Cerebellar cortex (tissue), 1 donor: ENCODE measurements around the gene DSCAML1.

Experiments
- DNase-seq: peaks from one replicate; pipeline ENCODE4 v3.0.0-alpha.2; 2015; ENCODE audit warnings: low spot score

DSCAML1 gene

GRCh38 chr11:117613521-117613920, 183.5 kb downstream of the DSCAML1 start:
- DNase-seq = no peak

- no peak for DNase-seq
Observed at GRCh38 chr11:117612177-117612576, 184.8 kb downstream of the DSCAML1 start.

GRCh38 chr11:117610901-117611300, 186.1 kb downstream of the DSCAML1 start:
- DNase-seq = no peak

GRCh38 chr11:117610045-117610444, 187.0 kb downstream of the DSCAML1 start:
- DNase-seq = no peak

- DNase-seq = no peak
Observed at GRCh38 chr11:117607449-117607848, 189.6 kb downstream of the DSCAML1 start.

- DNase-seq = no peak
Observed at GRCh38 chr11:117606790-117607189, 190.2 kb downstream of the DSCAML1 start.

GRCh38 chr11:117606211-117606610, 190.8 kb downstream of the DSCAML1 start:
- no peak for DNase-seq

GRCh38 chr11:117605331-117605730, 191.7 kb downstream of the DSCAML1 start:
- peak; percentile 91 for DNase-seq

GRCh38 chr11:117604336-117604995, 192.6 kb downstream of the DSCAML1 start:
- DNase-seq = peak; percentile 92

- no peak for DNase-seq
Observed at GRCh38 chr11:117603932-117604331, 193.1 kb downstream of the DSCAML1 start.

- DNase-seq = no peak
Observed at GRCh38 chr11:117601006-117601708, 195.9 kb downstream of the DSCAML1 start.

GRCh38 chr11:117600234-117600783, 196.7 kb downstream of the DSCAML1 start:
- peak; percentile 31 for DNase-seq

- DNase-seq = no peak
Observed at GRCh38 chr11:117597071-117597470, 199.9 kb downstream of the DSCAML1 start.

GRCh38 chr11:117595440-117595839, 201.6 kb downstream of the DSCAML1 start:
- DNase-seq = no peak

- no peak for DNase-seq
Observed at GRCh38 chr11:117594721-117595120, 202.3 kb downstream of the DSCAML1 start.

GRCh38 chr11:117593065-117593464, 204.0 kb downstream of the DSCAML1 start:
- DNase-seq = no peak

- DNase-seq = no peak
Observed at GRCh38 chr11:117591316-117592039, 205.5 kb downstream of the DSCAML1 start.

GRCh38 chr11:117589063-117589462, 208.0 kb downstream of the DSCAML1 start:
- no peak for DNase-seq

GRCh38 chr11:117588166-117588810, 208.7 kb downstream of the DSCAML1 start:
- DNase-seq = no peak

- DNase-seq = no peak
Observed at GRCh38 chr11:117587416-117587815, 209.6 kb downstream of the DSCAML1 start.

- no peak for DNase-seq
Observed at GRCh38 chr11:117586392-117586791, 210.6 kb downstream of the DSCAML1 start.

GRCh38 chr11:117585631-117586030, 211.4 kb downstream of the DSCAML1 start:
- DNase-seq = no peak
